ENCODE data around the gene WDR77.

- no peak for TF ChIP-seq EZH2 (IDR thresholded peaks at IDR 0.05; ENCODE audit: borderline replicate concordance, low read depth, low read length, poor library complexity, severe bottlenecking)
- TF ChIP-seq, protein P1, sequence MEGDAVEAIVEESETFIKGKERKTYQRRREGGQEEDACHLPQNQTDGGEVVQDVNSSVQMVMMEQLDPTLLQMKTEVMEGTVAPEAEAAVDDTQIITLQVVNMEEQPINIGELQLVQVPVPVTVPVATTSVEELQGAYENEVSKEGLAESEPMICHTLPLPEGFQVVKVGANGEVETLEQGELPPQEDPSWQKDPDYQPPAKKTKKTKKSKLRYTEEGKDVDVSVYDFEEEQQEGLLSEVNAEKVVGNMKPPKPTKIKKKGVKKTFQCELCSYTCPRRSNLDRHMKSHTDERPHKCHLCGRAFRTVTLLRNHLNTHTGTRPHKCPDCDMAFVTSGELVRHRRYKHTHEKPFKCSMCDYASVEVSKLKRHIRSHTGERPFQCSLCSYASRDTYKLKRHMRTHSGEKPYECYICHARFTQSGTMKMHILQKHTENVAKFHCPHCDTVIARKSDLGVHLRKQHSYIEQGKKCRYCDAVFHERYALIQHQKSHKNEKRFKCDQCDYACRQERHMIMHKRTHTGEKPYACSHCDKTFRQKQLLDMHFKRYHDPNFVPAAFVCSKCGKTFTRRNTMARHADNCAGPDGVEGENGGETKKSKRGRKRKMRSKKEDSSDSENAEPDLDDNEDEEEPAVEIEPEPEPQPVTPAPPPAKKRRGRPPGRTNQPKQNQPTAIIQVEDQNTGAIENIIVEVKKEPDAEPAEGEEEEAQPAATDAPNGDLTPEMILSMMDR (conservative IDR thresholded peaks at IDR 0.05; ENCODE audit: low read depth, low read length): no peak
These were observed 6.0 kb upstream of the WDR77 start for GRCh38 chr1:111454859-111455641.

All from A673 (cell line).